Keratinocyte (primary cell): ENCODE measurements around the gene RGL1. TPM values are rescaled to one million over a fixed set of nuclear protein-coding genes. Genes with fewer than 3 reads are reported as not detected.

ENCODE experiments used
- DNase-seq: peaks from one replicate; pipeline ENCODE4 v3.0.0-alpha.2; 2011; ENCODE audit warnings: low read depth, missing footprints, low spot score
- FAIRE-seq: peaks from 2 replicates; lab custom pipeline; 2011; peaks lifted over from hg19 to GRCh38; lab: Jason Lieb, UNC
- H2AFZ ChIP-seq: 2 replicates; pipeline ENCODE4 v1.6.0; 2012; ENCODE audit warnings: low read length, control low read depth, inconsistent platforms; ENCODE audit not compliant: control insufficient read depth
- H3K27ac ChIP-seq: 2 replicates; pipeline ENCODE4 v1.5.1; 2011; ENCODE audit warnings: low read length; ENCODE audit not compliant: control insufficient read depth, insufficient read depth
- H3K27me3 ChIP-seq: 3 replicates; pipeline ENCODE4 v1.6.0; 2011; ENCODE audit warnings: low read length; ENCODE audit not compliant: control insufficient read depth, insufficient read depth; ENCODE audit errors: extremely low read depth
- H3K36me3 ChIP-seq, 2 experiments: 2 replicates in 1 of 2; 3 replicates in 1 of 2; pipeline ENCODE4 v1.5.1; 2011; ENCODE audit warnings: low read length in 2 of 2, mild to moderate bottlenecking in 1 of 2; ENCODE audit not compliant: control insufficient read depth in 2 of 2, insufficient read depth in 2 of 2; ENCODE audit errors: extremely low read depth in 1 of 2
- H3K4me1 ChIP-seq: 3 replicates; pipeline ENCODE4 v1.5.1; 2011; ENCODE audit warnings: low read length; ENCODE audit not compliant: control insufficient read depth, insufficient read depth; ENCODE audit errors: extremely low read depth
- H3K4me2 ChIP-seq: 3 replicates; pipeline ENCODE4 v1.6.0; 2011; ENCODE audit warnings: low read depth, low read length; ENCODE audit not compliant: control insufficient read depth, insufficient read depth; ENCODE audit errors: extremely low read depth
- H3K4me3 ChIP-seq, 3 experiments: fragments of 200-600 bp in 1 of 3; sonication (generic) in 1 of 3; 2 replicates in 2 of 3; 3 replicates in 1 of 3; pipeline ENCODE4 v1.5.1; 2011 to 2016; ENCODE audit warnings: low read length in 3 of 3, mild to moderate bottlenecking in 3 of 3, control low read depth in 2 of 3, inconsistent platforms in 1 of 3, low read depth in 1 of 3, mixed read lengths in 1 of 3, mixed run types in 1 of 3, moderate library complexity in 1 of 3; ENCODE audit not compliant: control insufficient read depth in 2 of 3, insufficient read depth in 2 of 3; ENCODE audit errors: extremely low read depth in 1 of 3
- H3K79me2 ChIP-seq: 2 replicates; pipeline ENCODE4 v1.6.0; 2012; ENCODE audit warnings: low read length; ENCODE audit not compliant: control insufficient read depth, insufficient read depth
- H3K9ac ChIP-seq: 3 replicates; pipeline ENCODE4 v1.6.0; 2011; ENCODE audit warnings: low read length; ENCODE audit not compliant: control insufficient read depth, insufficient read depth; ENCODE audit errors: extremely low read depth
- H3K9me1 ChIP-seq: 3 replicates; pipeline ENCODE4 v1.6.0; 2011; ENCODE audit warnings: low read length; ENCODE audit not compliant: control insufficient read depth, insufficient read depth; ENCODE audit errors: extremely low read depth
- H3K9me3 ChIP-seq: 2 replicates; pipeline ENCODE4 v1.5.1; 2012; ENCODE audit warnings: low read depth, low read length; ENCODE audit not compliant: control insufficient read depth
- H4K20me1 ChIP-seq: 3 replicates; pipeline ENCODE4 v1.6.0; 2011; ENCODE audit warnings: low read length; ENCODE audit not compliant: control insufficient read depth, insufficient read depth; ENCODE audit errors: extremely low read depth
- EZH2 ChIP-seq: IDR thresholded peaks from one replicate; pipeline ENCODE4 v1.6.1; 2012; ENCODE audit warnings: inconsistent platforms, mild to moderate bottlenecking, low read length, moderate library complexity
- dilution Hi-C: fragments of 300-500 bp; cut with MboI; formaldehyde crosslinking; loops from one replicate; pipeline ENCODE4 v1.7.0; 2020; ENCODE audit warnings: low sequenced_read_pairs; ENCODE audit not compliant: extremely low pct_ligation_motif_present
- polyA plus RNA-seq, 5 experiments: library from polyadenylated mRNA; depleted of rRNA in 3 of 5; stranded (reverse) in 3 of 5; stranded (forward) in 1 of 5; unstranded in 1 of 5; fragments of >200 nt; gene quantifications; 1 replicate in 1 of 5; 2 replicates in 3 of 5; 3 replicates in 1 of 5; pipeline versions ENCODE4 v1.2.1 to v1.2.3, GENCODE V29; 2011 to 2012; ENCODE audit warnings: missing spikeins in 2 of 5, low read depth in 1 of 5, low replicate concordance in 1 of 5
- TF ChIP-seq, protein P1 (sequence below), 3 experiments: IDR thresholded peaks in 1 of 3; conservative IDR thresholded peaks in 1 of 3; optimal IDR thresholded peaks in 1 of 3; 2 replicates in 2 of 3; 3 replicates in 1 of 3; pipeline versions ENCODE3 to v1.5.1; 2011; ENCODE audit warnings: low read length in 3 of 3, mild to moderate bottlenecking in 3 of 3, moderate library complexity in 2 of 3, control low read depth in 1 of 3, inconsistent platforms in 1 of 3; ENCODE audit not compliant: insufficient read depth in 2 of 3; ENCODE audit errors: extremely low read depth in 1 of 3

Gene RGL1
- polyA plus RNA-seq, 1 donor (not counting 4 experiments of a cell fraction or from before 2014, with no cell fraction given), result 1.2 TPM

- TF ChIP-seq EZH2, result no peak
- TF ChIP-seq, protein P1, sequence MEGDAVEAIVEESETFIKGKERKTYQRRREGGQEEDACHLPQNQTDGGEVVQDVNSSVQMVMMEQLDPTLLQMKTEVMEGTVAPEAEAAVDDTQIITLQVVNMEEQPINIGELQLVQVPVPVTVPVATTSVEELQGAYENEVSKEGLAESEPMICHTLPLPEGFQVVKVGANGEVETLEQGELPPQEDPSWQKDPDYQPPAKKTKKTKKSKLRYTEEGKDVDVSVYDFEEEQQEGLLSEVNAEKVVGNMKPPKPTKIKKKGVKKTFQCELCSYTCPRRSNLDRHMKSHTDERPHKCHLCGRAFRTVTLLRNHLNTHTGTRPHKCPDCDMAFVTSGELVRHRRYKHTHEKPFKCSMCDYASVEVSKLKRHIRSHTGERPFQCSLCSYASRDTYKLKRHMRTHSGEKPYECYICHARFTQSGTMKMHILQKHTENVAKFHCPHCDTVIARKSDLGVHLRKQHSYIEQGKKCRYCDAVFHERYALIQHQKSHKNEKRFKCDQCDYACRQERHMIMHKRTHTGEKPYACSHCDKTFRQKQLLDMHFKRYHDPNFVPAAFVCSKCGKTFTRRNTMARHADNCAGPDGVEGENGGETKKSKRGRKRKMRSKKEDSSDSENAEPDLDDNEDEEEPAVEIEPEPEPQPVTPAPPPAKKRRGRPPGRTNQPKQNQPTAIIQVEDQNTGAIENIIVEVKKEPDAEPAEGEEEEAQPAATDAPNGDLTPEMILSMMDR (optimal IDR thresholded peaks at IDR 0.05 in 1 of 3, IDR thresholded peaks at IDR 0.05 in 1 of 3, conservative IDR thresholded peaks at IDR 0.05 in 1 of 3; ENCODE audit: extremely low read depth in 1 of 3, insufficient read depth in 2 of 3, low read length in 3 of 3), result no peak
- FAIRE-seq (no peak), DNase-seq (no peak)
- H3K9me3 ChIP-seq, result no peaks in the 10 kb centered on the region
- H3K27ac ChIP-seq, result no peak overlapping the region
- dilution Hi-C loops, result no loop called here
- H3K4me3 ChIP-seq, result no peak overlapping the region
- H3K9me1 ChIP-seq, result no peaks in the 10 kb centered on the region
- H3K4me2 ChIP-seq, result no peak overlapping the region
- H3K4me1 ChIP-seq, result no peaks in the 10 kb centered on the region
- no peak overlapping the region for H3K9ac ChIP-seq
- no peaks in the 10 kb centered on the region for H3K27me3 ChIP-seq
- no peaks in the 10 kb centered on the region for H3K36me3 ChIP-seq
- no peaks in the 10 kb centered on the region for H4K20me1 ChIP-seq
- no peaks in the 10 kb centered on the region for H3K79me2 ChIP-seq
- H2AFZ ChIP-seq, result no peak overlapping the region
Measured at GRCh38 chr1:183827801-183828200, 22.9 kb downstream of the RGL1 start.

- Histone ChIP-seq H3K4me1 (no peaks in the 10 kb centered on the region), H3K9me1 (no peaks in the 10 kb centered on the region), H3K36me3 (no peaks in the 10 kb centered on the region), H3K27ac (no peak overlapping the region), H2AFZ (no peak overlapping the region), H3K4me3 (no peak overlapping the region), H3K27me3 (no peaks in the 10 kb centered on the region), H4K20me1 (no peaks in the 10 kb centered on the region), H3K79me2 (no peaks in the 10 kb centered on the region), H3K4me2 (no peak overlapping the region), H3K9ac (no peak overlapping the region), H3K9me3 (no peaks in the 10 kb centered on the region)
- no peak for TF ChIP-seq EZH2
- TF ChIP-seq, protein P1 (optimal IDR thresholded peaks at IDR 0.05 in 1 of 3, IDR thresholded peaks at IDR 0.05 in 1 of 3, conservative IDR thresholded peaks at IDR 0.05 in 1 of 3; ENCODE audit: extremely low read depth in 1 of 3, insufficient read depth in 2 of 3, low read length in 3 of 3), result no peak
- dilution Hi-C loops, result no loop called here
- no peak for DNase-seq
- no peak for FAIRE-seq
Measured at GRCh38 chr1:183830389-183830788, 25.5 kb downstream of the RGL1 start.
